ENCODE results near the gene IFNL1.
"Not testable (repeated sequence)": the region's sequence is repeated elsewhere in the genome, so short reads cannot be mapped to it uniquely, and the experiment has no call there.

IFNL1 gene

GRCh38 chr19:39324242-39324842 is 28.1 kb downstream of the IFNL1 start:
- H3K27ac Mint-ChIP-seq, result no peak overlapping the region

GRCh38 chr19:39325778-39326665 is 29.8 kb downstream of the IFNL1 start:
- Mint-ChIP-seq H3K9me3 (no peaks in the 10 kb centered on the region), H3K4me1 (ENCODE audit: low read depth) (peaks cover 21% of the 10 kb centered on the region), H3K36me3 (ENCODE audit: low read depth) (peaks cover 32% of the 10 kb centered on the region), H3K27me3 (ENCODE audit: low read depth) (peaks cover 6% of the 10 kb centered on the region), H3K4me3 (no peak overlapping the region), H3K27ac (no peak overlapping the region)
- DNase-seq (ENCODE audit: low spot score), result no peak

More at GRCh38 chr19:39324242-39324842, 28.1 kb downstream of the IFNL1 start:
- Mint-ChIP-seq H3K4me3 (no peak overlapping the region), H3K4me1 (ENCODE audit: low read depth) (peaks cover 22% of the 10 kb centered on the region), H3K9me3 (no peaks in the 10 kb centered on the region), H3K27me3 (ENCODE audit: low read depth) (peaks cover 7% of the 10 kb centered on the region), H3K36me3 (ENCODE audit: low read depth) (peaks cover 26% of the 10 kb centered on the region)
- no peak for DNase-seq (ENCODE audit: low spot score)

- Mint-ChIP-seq H3K27ac (no peak overlapping the region), H3K27me3 (ENCODE audit: low read depth) (no peaks in the 10 kb centered on the region), H3K36me3 (ENCODE audit: low read depth) (peaks cover 39% of the 10 kb centered on the region), H3K4me1 (ENCODE audit: low read depth) (peaks cover 15% of the 10 kb centered on the region), H3K9me3 (no peaks in the 10 kb centered on the region), H3K4me3 (no peak overlapping the region)
- no peak for DNase-seq (ENCODE audit: low spot score)
These were observed 31.3 kb downstream of the IFNL1 start for GRCh38 chr19:39327363-39328045.

- peak; percentile 59 for DNase-seq (ENCODE audit: low spot score)
- Mint-ChIP-seq H3K9me3 (no peaks in the 10 kb centered on the region), H3K36me3 (ENCODE audit: low read depth) (peaks cover 42% of the 10 kb centered on the region), H3K27me3 (ENCODE audit: low read depth) (no peaks in the 10 kb centered on the region), H3K4me1 (ENCODE audit: low read depth) (peaks cover 17% of the 10 kb centered on the region), H3K27ac (peak overlapping the region; percentile 71), H3K4me3 (no peak overlapping the region)
These were observed 32.0 kb downstream of the IFNL1 start for GRCh38 chr19:39328046-39328705.

- Mint-ChIP-seq H3K9me3 (no peaks in the 10 kb centered on the region), H3K4me3 (no peak overlapping the region), H3K4me1 (ENCODE audit: low read depth) (peaks cover 23% of the 10 kb centered on the region), H3K27me3 (ENCODE audit: low read depth) (no peaks in the 10 kb centered on the region), H3K27ac (no peak overlapping the region), H3K36me3 (ENCODE audit: low read depth) (peaks cover 54% of the 10 kb centered on the region)
- DNase-seq (ENCODE audit: low spot score), result no peak
These were observed 33.7 kb downstream of the IFNL1 start for GRCh38 chr19:39329948-39330347.

GRCh38 chr19:39332293-39332692 is 36.1 kb downstream of the IFNL1 start:
- no peaks in the 10 kb centered on the region for H3K27me3 Mint-ChIP-seq (ENCODE audit: low read depth)
- peaks cover 32% of the 10 kb centered on the region for H3K4me1 Mint-ChIP-seq (ENCODE audit: low read depth)
- H3K27ac Mint-ChIP-seq, result no peak overlapping the region
- no peak overlapping the region for H3K4me3 Mint-ChIP-seq
- peaks cover 55% of the 10 kb centered on the region for H3K36me3 Mint-ChIP-seq (ENCODE audit: low read depth)
- DNase-seq (ENCODE audit: low spot score), result no peak
- no peaks in the 10 kb centered on the region for H3K9me3 Mint-ChIP-seq

- not testable (repeated sequence) for DNase-seq (ENCODE audit: low spot score); H3K27me3 Mint-ChIP-seq (ENCODE audit: low read depth); H3K9me3 Mint-ChIP-seq
- peak overlapping the region; percentile 60 for H3K27ac Mint-ChIP-seq
- peaks cover 53% of the 10 kb centered on the region for H3K36me3 Mint-ChIP-seq (ENCODE audit: low read depth)
- H3K4me3 Mint-ChIP-seq, result peak overlapping the region; percentile 65
- peaks cover 36% of the 10 kb centered on the region for H3K4me1 Mint-ChIP-seq (ENCODE audit: low read depth)
These were observed 36.5 kb downstream of the IFNL1 start for GRCh38 chr19:39332738-39333137.

- peak overlapping the region; percentile 67 for H3K27ac Mint-ChIP-seq
- DNase-seq (ENCODE audit: low spot score), result no peak
- peaks cover 48% of the 10 kb centered on the region for H3K36me3 Mint-ChIP-seq (ENCODE audit: low read depth)
- peaks cover 38% of the 10 kb centered on the region for H3K4me1 Mint-ChIP-seq (ENCODE audit: low read depth)
- H3K4me3 Mint-ChIP-seq, result peak overlapping the region; percentile 65
- H3K27me3 Mint-ChIP-seq (ENCODE audit: low read depth), result no peaks in the 10 kb centered on the region
- H3K9me3 Mint-ChIP-seq, result no peaks in the 10 kb centered on the region
These were observed 37.3 kb downstream of the IFNL1 start for GRCh38 chr19:39333507-39333906.

- DNase-seq (ENCODE audit: low spot score), result no peak
- Mint-ChIP-seq H3K27me3 (ENCODE audit: low read depth) (no peaks in the 10 kb centered on the region), H3K9me3 (no peaks in the 10 kb centered on the region), H3K27ac (peak overlapping the region; percentile 97), H3K4me3 (peak overlapping the region; percentile 99), H3K36me3 (ENCODE audit: low read depth) (peaks cover 42% of the 10 kb centered on the region), H3K4me1 (ENCODE audit: low read depth) (peaks cover 35% of the 10 kb centered on the region)
These were observed 38.3 kb downstream of the IFNL1 start for GRCh38 chr19:39334444-39334976.

- Mint-ChIP-seq H3K27ac (peak overlapping the region; percentile 97), H3K36me3 (ENCODE audit: low read depth) (peaks cover 40% of the 10 kb centered on the region), H3K4me1 (ENCODE audit: low read depth) (peaks cover 40% of the 10 kb centered on the region), H3K4me3 (peak overlapping the region; percentile 99), H3K9me3 (no peaks in the 10 kb centered on the region), H3K27me3 (ENCODE audit: low read depth) (no peaks in the 10 kb centered on the region)
- peak; percentile 21 for DNase-seq (ENCODE audit: low spot score)
These were observed 39.0 kb downstream of the IFNL1 start for GRCh38 chr19:39335168-39335548.

GRCh38 chr19:39336483-39336882 is 40.3 kb downstream of the IFNL1 start:
- DNase-seq (ENCODE audit: low spot score), result no peak
- Mint-ChIP-seq H3K27me3 (ENCODE audit: low read depth) (no peaks in the 10 kb centered on the region), H3K9me3 (no peaks in the 10 kb centered on the region), H3K4me3 (peak overlapping the region; percentile 99), H3K27ac (peak overlapping the region; percentile 97), H3K36me3 (ENCODE audit: low read depth) (peaks cover 32% of the 10 kb centered on the region), H3K4me1 (ENCODE audit: low read depth) (peaks cover 43% of the 10 kb centered on the region)

- peak overlapping the region; percentile 97 for H3K4me3 Mint-ChIP-seq
These were observed 43.5 kb downstream of the IFNL1 start for GRCh38 chr19:39339674-39340073.

GRCh38 chr19:39340156-39340555 is 43.9 kb downstream of the IFNL1 start:
- Mint-ChIP-seq H3K27ac (peak overlapping the region; percentile 92), H3K4me1 (ENCODE audit: low read depth) (peaks cover 50% of the 10 kb centered on the region), H3K36me3 (ENCODE audit: low read depth) (peaks cover 12% of the 10 kb centered on the region), H3K4me3 (peak overlapping the region; percentile 97)
- DNase-seq (ENCODE audit: low spot score); H3K27me3 Mint-ChIP-seq (ENCODE audit: low read depth); H3K9me3 Mint-ChIP-seq: not testable (repeated sequence)

More at GRCh38 chr19:39339674-39340073, 43.5 kb downstream of the IFNL1 start:
- Mint-ChIP-seq H3K9me3 (no peaks in the 10 kb centered on the region), H3K27ac (peak overlapping the region; percentile 92), H3K4me1 (ENCODE audit: low read depth) (peaks cover 49% of the 10 kb centered on the region), H3K36me3 (ENCODE audit: low read depth) (peaks cover 15% of the 10 kb centered on the region), H3K27me3 (ENCODE audit: low read depth) (no peaks in the 10 kb centered on the region)
- DNase-seq (ENCODE audit: low spot score), result no peak

All from T-helper 2 cell treated with Interferon-gamma antibody and Interleukin-4, amounts not matched to agents 5 μg/mL and 100 μg/mL, for 36 hours (primary cell).